Limb (tissue), 2 donors: Measurements from ENCODE around the gene SAMSN1.
"Not testable (repeated sequence)": the region's sequence is repeated elsewhere in the genome, so short reads cannot be mapped to it uniquely, and the experiment has no call there.

ENCODE experiments used
- DNase-seq, 2 donors: peaks; one replicate each; pipeline ENCODE4 v3.0.0-alpha.2; 2016; ENCODE audit errors: extremely low spot score in 2 of 2

Gene SAMSN1

DNA sequence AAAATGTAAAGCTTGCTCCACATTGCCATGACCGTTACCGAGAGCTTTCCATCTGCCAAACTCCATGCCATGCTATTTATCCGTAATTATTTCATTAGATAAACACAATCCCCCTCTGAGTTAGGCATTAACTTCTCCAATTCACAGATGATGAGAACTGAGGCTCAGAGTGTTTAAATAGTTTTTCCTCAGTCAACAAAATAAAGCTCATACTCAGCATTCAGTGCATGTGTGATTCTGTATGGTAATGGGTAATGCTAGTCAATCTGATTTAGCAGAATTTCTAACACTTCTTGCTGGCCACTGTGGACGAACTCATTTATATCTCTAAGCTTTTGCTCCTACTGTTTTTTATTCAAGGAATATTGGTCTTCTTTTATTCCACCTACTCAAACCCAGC is 17.3 kb downstream of the SAMSN1 start:
- no peak for DNase-seq

GRCh38 chr21:14527696-14528652 is 18.1 kb downstream of the SAMSN1 start:
- no peak for DNase-seq

DNA sequence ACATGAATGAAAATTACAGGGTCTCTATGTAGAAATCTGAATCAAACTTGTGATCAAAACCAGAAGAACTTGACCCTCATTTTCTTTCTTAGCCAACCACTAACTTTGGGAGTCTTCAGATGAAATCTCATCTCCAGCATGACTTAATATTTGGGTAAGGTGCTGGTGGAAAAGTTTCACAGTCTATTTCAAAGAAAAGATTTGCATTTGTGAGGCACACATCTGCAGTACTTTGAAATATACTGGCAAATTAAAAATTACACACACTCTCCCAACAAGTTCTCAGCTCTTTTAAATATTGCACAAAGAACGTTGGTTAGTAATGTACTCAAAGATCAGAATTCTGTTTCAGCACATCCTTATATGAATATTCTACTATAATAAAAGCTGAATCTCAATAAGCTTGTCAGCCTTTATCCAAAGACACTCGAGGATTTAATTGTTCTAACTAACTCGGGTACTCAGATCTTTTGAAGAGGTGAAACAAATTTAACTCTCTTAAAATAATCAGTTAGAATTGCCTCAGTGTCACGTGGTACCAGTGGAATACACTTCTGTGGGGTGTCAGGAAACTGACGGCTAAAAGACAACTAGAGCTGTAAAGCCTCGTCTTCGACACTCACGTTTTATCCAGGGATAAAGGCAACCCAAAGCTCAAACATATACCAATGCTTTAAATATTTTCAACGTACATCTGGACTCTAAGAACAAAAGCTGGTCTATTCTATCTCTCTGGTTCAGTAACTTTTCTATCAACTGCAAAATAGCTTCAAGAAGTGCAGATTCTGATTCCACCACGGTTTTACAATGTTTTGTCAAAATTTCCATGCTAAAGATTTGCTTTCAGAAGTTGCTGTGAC is 19.0 kb downstream of the SAMSN1 start:
- DNase-seq, result no peak

GRCh38 chr21:14526199-14526598 is 19.9 kb downstream of the SAMSN1 start:
- no peak for DNase-seq

- no peak for DNase-seq
These were observed 22.9 kb downstream of the SAMSN1 start for GRCh38 chr21:14523234-14523633.

DNA sequence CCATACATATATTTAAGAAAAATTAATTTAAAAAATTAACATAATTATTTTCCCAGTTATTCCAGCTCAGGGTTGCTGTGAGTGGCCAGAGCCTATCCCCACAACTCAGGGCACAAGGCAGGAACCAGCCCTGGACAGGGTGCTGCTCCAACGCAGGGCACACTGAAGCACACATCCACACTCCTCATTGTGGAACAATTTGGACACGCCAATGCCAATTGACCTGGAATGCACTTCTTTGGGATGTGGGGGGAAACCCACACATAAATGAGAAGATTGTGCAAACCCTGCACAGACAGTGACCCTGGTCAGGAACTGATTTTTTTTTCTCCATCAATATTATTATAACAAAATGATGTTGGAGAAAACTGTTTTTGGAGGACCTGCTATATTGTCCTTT is 23.4 kb downstream of the SAMSN1 start:
- DNase-seq, result no peak

GRCh38 chr21:14520535-14520934 is 25.6 kb downstream of the SAMSN1 start:
- no peak for DNase-seq

DNA sequence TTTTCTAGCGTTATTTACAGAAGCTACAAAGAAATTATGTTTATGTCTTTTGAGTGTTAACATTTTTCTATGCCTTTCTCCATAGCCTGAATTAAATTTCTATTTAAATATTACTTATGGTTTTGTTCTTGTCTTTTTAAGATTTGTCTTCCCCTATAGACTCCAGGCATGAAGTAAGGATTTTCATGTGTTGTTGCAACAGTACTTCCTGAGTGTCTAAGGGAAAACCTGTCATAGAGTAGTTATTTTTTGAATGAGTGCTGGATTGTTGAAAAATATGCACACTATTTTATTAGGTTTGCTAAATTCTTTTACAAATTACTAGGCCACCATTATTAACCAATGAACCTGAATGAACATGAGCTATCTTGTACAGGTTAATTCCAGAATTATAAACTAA is 27.1 kb downstream of the SAMSN1 start:
- DNase-seq, result no peak

DNA sequence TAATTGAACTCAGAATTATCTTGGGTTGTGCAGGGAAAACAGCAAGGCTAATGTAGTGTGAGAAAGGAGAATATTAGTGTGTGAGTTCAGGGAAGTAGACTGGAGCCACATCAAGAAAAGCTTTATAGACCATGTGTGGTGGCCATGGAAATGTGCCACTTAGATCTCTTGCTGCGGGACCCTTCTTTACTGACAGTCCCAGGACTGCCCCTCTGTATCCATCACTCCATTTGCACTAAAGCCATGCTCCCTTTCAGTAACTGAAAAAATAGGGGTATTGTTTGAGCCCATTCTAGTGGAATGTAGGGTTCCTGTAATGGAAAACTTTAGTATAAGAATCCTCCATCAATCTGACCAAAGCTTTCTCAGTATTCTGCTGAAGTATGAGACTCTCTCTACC is 32.3 kb downstream of the SAMSN1 start:
- no peak for DNase-seq

GRCh38 chr21:14506859-14507457 is 39.2 kb downstream of the SAMSN1 start:
- DNase-seq, result not testable (repeated sequence)

DNA sequence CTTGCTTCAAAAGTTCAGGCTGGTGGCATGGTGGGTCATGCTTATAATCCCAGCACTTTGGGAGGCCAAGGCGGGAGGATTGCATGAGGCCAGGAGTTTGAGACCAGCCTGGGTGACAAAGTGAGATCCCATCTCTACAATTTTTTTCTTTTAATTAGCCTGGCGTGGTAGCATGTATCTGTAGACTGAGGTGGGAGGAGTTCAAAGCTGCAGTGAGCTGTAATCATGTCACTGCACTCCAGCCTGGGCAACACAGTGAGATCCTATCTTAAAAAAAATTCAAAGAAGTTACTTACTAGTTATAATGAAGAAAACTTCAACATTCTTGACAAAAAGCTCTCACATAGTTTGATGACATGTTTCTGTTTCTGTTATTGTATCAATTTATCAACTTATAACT is 45.2 kb downstream of the SAMSN1 start:
- no peak for DNase-seq

DNA sequence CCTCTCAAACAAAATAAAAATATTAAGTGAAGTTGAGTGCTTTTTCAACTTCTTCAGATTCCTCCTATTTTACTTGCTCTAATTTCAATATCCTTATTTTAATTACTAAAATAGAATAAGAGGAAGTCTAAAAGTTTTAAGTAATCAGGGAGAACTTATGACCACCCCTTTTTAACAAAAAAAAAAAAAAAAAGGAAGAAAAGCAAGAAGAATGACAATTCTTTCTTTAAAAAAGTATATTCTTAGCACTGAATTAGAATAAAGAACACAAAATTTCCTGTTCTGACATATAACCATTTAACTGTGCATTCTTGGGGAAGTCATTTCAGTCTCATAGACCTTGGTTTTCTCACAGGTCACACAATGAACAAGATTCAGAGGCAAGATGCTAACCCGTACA is 46.8 kb downstream of the SAMSN1 start:
- DNase-seq, result no peak

DNA sequence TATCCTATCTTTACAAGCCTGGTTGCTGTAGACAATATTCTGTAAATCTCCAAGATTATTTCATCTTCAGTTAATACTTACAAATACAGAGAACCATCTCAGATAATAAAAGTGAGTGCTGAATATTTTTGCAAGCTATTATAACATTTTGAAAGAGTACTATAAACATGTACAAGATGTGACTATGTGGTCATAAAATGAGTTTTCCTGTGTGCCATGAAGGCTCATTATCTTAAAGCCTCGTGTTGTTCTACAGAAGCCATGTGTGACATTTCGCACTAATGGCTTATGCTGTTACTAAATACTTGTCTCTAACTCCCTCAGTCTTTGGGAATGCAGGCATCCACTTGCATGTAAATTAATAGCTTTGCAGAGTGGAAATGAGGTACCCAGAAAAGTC is 48.3 kb downstream of the SAMSN1 start:
- no peak for DNase-seq

DNA sequence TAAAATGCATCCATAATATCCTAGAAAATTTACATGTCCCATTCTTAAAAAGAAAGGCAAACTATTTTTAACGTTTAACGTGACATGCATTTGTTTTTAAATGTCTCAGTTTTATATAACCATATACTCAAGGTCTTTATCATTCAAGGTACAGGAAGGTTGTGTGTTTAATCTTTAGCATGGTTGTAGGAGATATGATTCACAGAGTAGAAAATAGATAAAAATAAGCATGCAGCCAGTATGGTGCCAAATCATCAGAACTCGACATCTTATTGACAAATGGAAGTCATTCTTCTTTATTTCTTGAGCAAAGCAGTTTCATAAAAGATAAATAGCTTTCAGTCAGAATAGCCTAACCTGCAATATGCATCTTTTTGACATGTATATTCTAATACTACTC is 51.0 kb downstream of the SAMSN1 start:
- DNase-seq, result no peak

DNA sequence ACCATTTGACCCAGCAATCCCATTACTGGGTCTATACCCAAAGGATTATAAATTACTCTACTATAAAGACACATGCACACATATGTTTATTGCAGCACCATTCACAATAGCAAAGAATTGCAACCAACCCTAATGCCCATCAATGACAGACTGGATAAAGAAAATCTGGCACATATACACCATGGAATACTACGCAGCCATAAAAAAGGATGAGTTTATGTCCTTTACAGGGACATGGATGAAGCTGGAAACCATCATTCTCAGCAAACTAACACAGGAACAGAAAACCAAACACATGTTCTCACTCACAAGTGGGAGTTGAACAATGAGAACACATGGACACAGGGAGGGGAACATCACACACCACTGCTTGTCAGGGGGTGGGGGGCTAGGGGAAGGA is 51.9 kb downstream of the SAMSN1 start:
- DNase-seq, result not testable (repeated sequence)

GRCh38 chr21:14493731-14494130 is 52.4 kb downstream of the SAMSN1 start:
- DNase-seq, result no peak

DNA sequence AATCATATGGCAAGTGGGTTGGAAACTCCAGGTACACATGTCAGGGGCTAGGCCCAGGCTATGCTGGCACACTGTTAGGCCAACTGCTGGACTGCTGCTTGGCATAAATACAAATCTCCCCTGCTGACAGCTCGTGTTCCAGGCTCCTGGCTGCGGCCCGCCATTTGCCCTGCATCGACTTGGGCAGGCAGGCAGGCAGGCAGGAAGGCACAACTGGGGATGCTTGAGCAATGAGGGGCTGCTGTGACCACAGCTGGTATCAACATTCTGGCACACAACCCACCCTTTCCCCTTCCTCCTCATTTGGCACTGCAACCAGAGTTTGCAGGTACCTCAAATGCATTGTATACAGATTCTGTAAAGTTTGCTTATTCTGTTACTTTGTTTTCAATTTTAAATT is 53.2 kb downstream of the SAMSN1 start:
- no peak for DNase-seq

- DNase-seq, result no peak
These were observed 54.8 kb downstream of the SAMSN1 start for GRCh38 chr21:14491269-14491681.

DNA sequence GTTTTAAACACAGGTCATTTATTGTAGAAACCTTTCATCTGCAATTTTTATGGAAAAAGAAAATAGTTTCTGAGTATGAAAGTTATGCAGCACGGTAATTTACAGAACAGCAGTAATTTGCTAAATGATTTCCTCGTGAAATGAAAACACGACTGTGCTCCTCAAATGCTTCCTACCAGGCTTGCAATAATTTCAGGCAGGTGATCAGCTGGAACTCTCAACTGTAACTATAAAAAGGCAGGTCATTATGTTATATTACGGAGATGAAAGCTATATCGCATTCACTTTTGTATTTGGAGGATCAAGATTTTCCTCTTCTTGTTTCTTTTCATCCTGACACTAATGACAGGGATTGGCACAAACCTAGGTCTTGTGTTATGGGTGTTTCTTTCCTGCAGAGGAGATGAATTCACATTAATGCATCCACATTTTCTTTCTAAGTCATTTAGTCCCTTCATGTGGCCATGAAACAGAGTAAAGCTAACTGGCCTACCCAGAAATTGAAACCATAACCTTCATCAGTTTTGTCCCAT is 57.4 kb downstream of the SAMSN1 start:
- no peak for DNase-seq

- no peak for DNase-seq
These were observed 58.4 kb downstream of the SAMSN1 start for GRCh38 chr21:14487490-14488432.

GRCh38 chr21:14486869-14487268 is 59.2 kb downstream of the SAMSN1 start:
- DNase-seq, result no peak
